Measurements from ENCODE around the gene PREX1.
A peak's percentile ranks its signal among the peaks of the same experiment; 100 is the strongest.

PREX1 gene

GRCh38 chr20:48649104-48649626 lies 178.6 kb downstream of the PREX1 start:
- no peak for DNase-seq

- no peak for DNase-seq
Measured at GRCh38 chr20:48648482-48649051, 179.2 kb downstream of the PREX1 start.

- no peak for DNase-seq
Measured at GRCh38 chr20:48647858-48648257, 179.9 kb downstream of the PREX1 start.

- DNase-seq, result no peak
Measured at GRCh38 chr20:48645666-48646065, 182.1 kb downstream of the PREX1 start.

- no peak for DNase-seq
Measured at GRCh38 chr20:48644286-48644828, 183.4 kb downstream of the PREX1 start.

GRCh38 chr20:48642105-48642880 lies 185.5 kb downstream of the PREX1 start:
- DNase-seq, result no peak

GRCh38 chr20:48640871-48641270 lies 186.9 kb downstream of the PREX1 start:
- DNase-seq, result no peak

GRCh38 chr20:48639899-48640298 lies 187.9 kb downstream of the PREX1 start:
- DNase-seq, result no peak

- no peak for DNase-seq
Measured at GRCh38 chr20:48638546-48638945, 189.3 kb downstream of the PREX1 start.

- DNase-seq, result no peak
Measured at GRCh38 chr20:48637461-48637860, 190.3 kb downstream of the PREX1 start.

GRCh38 chr20:48636301-48636700 lies 191.5 kb downstream of the PREX1 start:
- DNase-seq, result no peak

- peak; percentile 96 for DNase-seq
Measured at GRCh38 chr20:48635791-48636267, 192.0 kb downstream of the PREX1 start.

- no peak for DNase-seq
Measured at GRCh38 chr20:48635361-48635760, 192.4 kb downstream of the PREX1 start.

- DNase-seq, result no peak
Measured at GRCh38 chr20:48634641-48635040, 193.2 kb downstream of the PREX1 start.

- DNase-seq, result no peak
Measured at GRCh38 chr20:48633620-48634257, 194.1 kb downstream of the PREX1 start.

GRCh38 chr20:48632825-48633619 lies 194.8 kb downstream of the PREX1 start:
- no peak for DNase-seq

GRCh38 chr20:48632017-48632824 lies 195.6 kb downstream of the PREX1 start:
- DNase-seq, result no peak

GRCh38 chr20:48631114-48632016 lies 196.4 kb downstream of the PREX1 start:
- no peak for DNase-seq

GRCh38 chr20:48630342-48631075 lies 197.3 kb downstream of the PREX1 start:
- DNase-seq, result no peak

GRCh38 chr20:48629960-48630315 lies 197.9 kb downstream of the PREX1 start:
- no peak for DNase-seq
